SIG-M5 treated with dmso at 0.1 percent for 504 hours (cell line): ENCODE data around the gene ERI2.
A peak's percentile ranks its signal among the peaks of the same experiment; 100 is the strongest.

Source experiments
- DNase-seq: peaks from one replicate; lab custom pipeline; 2025; ENCODE audit not compliant: unreplicated experiment; lab: John Stamatoyannopoulos, UW

ERI2 gene

GRCh38 chr16:20806168-20807050 is at the start of gene ERI2, which contains the start of gene REXO5:
TSS of gene ERI2 (minus strand) at chr16:20806472. CDS start at chr16:20806430, 42 bp downstream.
TSS of gene REXO5 (plus strand) at chr16:20806527. CDS start at chr16:20806954, 427 bp downstream.
- peak; percentile 92 for DNase-seq

GRCh38 chr16:20854963-20855362 is 48.7 kb upstream of the ERI2 start:
- DNase-seq: no peak

GRCh38 chr16:20853981-20854620 is 47.8 kb upstream of the ERI2 start:
- no peak for DNase-seq

- no peak for DNase-seq
Measured at GRCh38 chr16:20853143-20853542, 46.9 kb upstream of the ERI2 start.

- peak; percentile 8 for DNase-seq
Measured at GRCh38 chr16:20851601-20852000, 45.3 kb upstream of the ERI2 start.

- no peak for DNase-seq
Measured at GRCh38 chr16:20850981-20851380, 44.7 kb upstream of the ERI2 start.

- peak; percentile 53 for DNase-seq
Measured at GRCh38 chr16:20849589-20850390, 43.5 kb upstream of the ERI2 start.

GRCh38 chr16:20847550-20847949 is 41.3 kb upstream of the ERI2 start:
- no peak for DNase-seq

- no peak for DNase-seq
Measured at GRCh38 chr16:20846551-20846950, 40.3 kb upstream of the ERI2 start.

- DNase-seq: no peak
Measured at GRCh38 chr16:20846030-20846429, 39.8 kb upstream of the ERI2 start.

- no peak for DNase-seq
Measured at GRCh38 chr16:20844588-20844987, 38.3 kb upstream of the ERI2 start.

GRCh38 chr16:20844054-20844453 is 37.8 kb upstream of the ERI2 start:
- DNase-seq: no peak

GRCh38 chr16:20839504-20839903 is 33.2 kb upstream of the ERI2 start:
- DNase-seq: no peak

GRCh38 chr16:20838240-20838639 is 32.0 kb upstream of the ERI2 start:
- no peak for DNase-seq

GRCh38 chr16:20833086-20833485 is 26.8 kb upstream of the ERI2 start:
- DNase-seq: no peak

- no peak for DNase-seq
Measured at GRCh38 chr16:20830372-20830771, 24.1 kb upstream of the ERI2 start.

GRCh38 chr16:20829536-20829935 is 23.3 kb upstream of the ERI2 start:
- DNase-seq: no peak

GRCh38 chr16:20826039-20826566 is 19.8 kb upstream of the ERI2 start:
- no peak for DNase-seq

GRCh38 chr16:20822521-20823325 is 16.5 kb upstream of the ERI2 start:
- peak; percentile 9 for DNase-seq

GRCh38 chr16:20821682-20822081 is 15.4 kb upstream of the ERI2 start:
- DNase-seq: no peak
